HG02973 (cell line): Measurements from ENCODE around the gene PSMD6.

Experiments used
- ATAC-seq: cut with Tn5 transposase; IDR thresholded peaks from one replicate; pipeline ENCODE4 v1.9.1; 2021; ENCODE audit warnings: moderate library complexity; ENCODE audit not compliant: unreplicated experiment

Gene PSMD6

GRCh38 chr3:64023187-64023860, at the start of gene PSMD6:
Gene PSMD6, minus strand, starts transcription at chr3:64023494. Its CDS starts 75 bp downstream, at chr3:64023419.
- peak; percentile 96 for ATAC-seq

- ATAC-seq: no peak
Measured at GRCh38 chr3:64072126-64072525, 48.8 kb upstream of the PSMD6 start.

GRCh38 chr3:64070704-64071103, 47.4 kb upstream of the PSMD6 start:
- ATAC-seq: no peak

GRCh38 chr3:64067506-64068346, 44.4 kb upstream of the PSMD6 start:
- no peak for ATAC-seq

- no peak for ATAC-seq
Measured at GRCh38 chr3:64064804-64065203, 41.5 kb upstream of the PSMD6 start.

- no peak for ATAC-seq
Measured at GRCh38 chr3:64063983-64064438, 40.7 kb upstream of the PSMD6 start.

- ATAC-seq: no peak
Measured at GRCh38 chr3:64063207-64063982, 40.1 kb upstream of the PSMD6 start.

GRCh38 chr3:64061628-64062027, 38.3 kb upstream of the PSMD6 start:
- ATAC-seq: no peak

GRCh38 chr3:64059484-64060175, 36.3 kb upstream of the PSMD6 start:
- ATAC-seq: no peak

- ATAC-seq: no peak
Measured at GRCh38 chr3:64058566-64058965, 35.3 kb upstream of the PSMD6 start.

- no peak for ATAC-seq
Measured at GRCh38 chr3:64057231-64057630, 33.9 kb upstream of the PSMD6 start.

- no peak for ATAC-seq
Measured at GRCh38 chr3:64056606-64057180, 33.4 kb upstream of the PSMD6 start.

- ATAC-seq: no peak
Measured at GRCh38 chr3:64055076-64055475, 31.8 kb upstream of the PSMD6 start.

GRCh38 chr3:64054488-64054887, 31.2 kb upstream of the PSMD6 start:
- ATAC-seq: no peak

- no peak for ATAC-seq
Measured at GRCh38 chr3:64053581-64053980, 30.3 kb upstream of the PSMD6 start.

GRCh38 chr3:64053117-64053516, 29.8 kb upstream of the PSMD6 start:
- no peak for ATAC-seq

- no peak for ATAC-seq
Measured at GRCh38 chr3:64049832-64050231, 26.5 kb upstream of the PSMD6 start.

GRCh38 chr3:64049136-64049535, 25.8 kb upstream of the PSMD6 start:
- no peak for ATAC-seq

GRCh38 chr3:64048631-64049061, 25.4 kb upstream of the PSMD6 start:
- ATAC-seq: no peak

- ATAC-seq: no peak
Measured at GRCh38 chr3:64047787-64048186, 24.5 kb upstream of the PSMD6 start.
